GM12874 (cell line): ENCODE results near the gene NPR1.

Experiments used
- TF ChIP-seq, protein P1 (sequence below): IDR thresholded peaks from 2 replicates; pipeline ENCODE4 v1.5.1; 2011; ENCODE audit warnings: low read depth, mild to moderate bottlenecking, control low read depth, low read length, moderate library complexity; ENCODE audit not compliant: insufficient read depth

The NPR1 gene

GRCh38 chr1:153678519-153679336 lies at the start of gene NPR1:
Gene NPR1, plus strand, starts transcription at chr1:153678688. Its CDS starts 421 bp downstream, at chr1:153679109.
- TF ChIP-seq, protein P1, sequence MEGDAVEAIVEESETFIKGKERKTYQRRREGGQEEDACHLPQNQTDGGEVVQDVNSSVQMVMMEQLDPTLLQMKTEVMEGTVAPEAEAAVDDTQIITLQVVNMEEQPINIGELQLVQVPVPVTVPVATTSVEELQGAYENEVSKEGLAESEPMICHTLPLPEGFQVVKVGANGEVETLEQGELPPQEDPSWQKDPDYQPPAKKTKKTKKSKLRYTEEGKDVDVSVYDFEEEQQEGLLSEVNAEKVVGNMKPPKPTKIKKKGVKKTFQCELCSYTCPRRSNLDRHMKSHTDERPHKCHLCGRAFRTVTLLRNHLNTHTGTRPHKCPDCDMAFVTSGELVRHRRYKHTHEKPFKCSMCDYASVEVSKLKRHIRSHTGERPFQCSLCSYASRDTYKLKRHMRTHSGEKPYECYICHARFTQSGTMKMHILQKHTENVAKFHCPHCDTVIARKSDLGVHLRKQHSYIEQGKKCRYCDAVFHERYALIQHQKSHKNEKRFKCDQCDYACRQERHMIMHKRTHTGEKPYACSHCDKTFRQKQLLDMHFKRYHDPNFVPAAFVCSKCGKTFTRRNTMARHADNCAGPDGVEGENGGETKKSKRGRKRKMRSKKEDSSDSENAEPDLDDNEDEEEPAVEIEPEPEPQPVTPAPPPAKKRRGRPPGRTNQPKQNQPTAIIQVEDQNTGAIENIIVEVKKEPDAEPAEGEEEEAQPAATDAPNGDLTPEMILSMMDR: no peak

DNA sequence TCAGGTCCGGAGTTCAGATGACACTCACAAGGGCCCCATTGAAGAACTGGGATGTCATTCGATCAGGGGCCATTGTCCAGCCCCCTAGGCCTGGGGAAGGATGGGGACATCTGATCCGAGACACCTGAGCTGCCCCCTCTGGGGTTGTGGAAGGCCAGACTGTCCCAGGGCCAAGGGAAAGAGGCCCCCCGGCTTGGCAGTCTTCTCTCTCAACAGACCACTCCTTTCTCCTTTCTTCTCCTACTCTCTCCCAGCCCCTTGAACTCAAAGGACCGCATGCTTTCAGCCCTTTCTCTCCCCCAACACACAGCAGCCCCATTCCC lies 49.2 kb upstream of the NPR1 start:
- TF ChIP-seq, protein P1: no peak

DNA sequence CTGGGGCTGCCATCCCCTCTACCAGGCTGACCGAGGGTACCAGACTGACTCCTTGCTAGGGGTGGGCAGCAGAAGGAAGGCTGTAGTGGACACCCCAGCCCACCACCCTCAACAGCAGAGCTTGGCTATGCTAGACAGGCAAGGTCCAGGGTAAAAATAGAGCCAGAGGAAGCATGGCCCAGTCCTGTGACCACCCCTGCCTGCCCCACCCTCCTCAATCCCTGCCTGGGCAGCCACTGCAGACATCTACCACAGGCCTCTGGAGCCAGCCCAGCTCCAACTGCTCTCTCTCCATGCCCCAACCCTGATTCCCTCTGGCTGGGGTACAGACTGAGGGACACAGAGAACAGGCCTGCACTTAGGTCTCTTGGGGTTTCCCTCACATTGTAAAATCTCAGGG lies 48.5 kb upstream of the NPR1 start:
- TF ChIP-seq, protein P1: no peak

DNA sequence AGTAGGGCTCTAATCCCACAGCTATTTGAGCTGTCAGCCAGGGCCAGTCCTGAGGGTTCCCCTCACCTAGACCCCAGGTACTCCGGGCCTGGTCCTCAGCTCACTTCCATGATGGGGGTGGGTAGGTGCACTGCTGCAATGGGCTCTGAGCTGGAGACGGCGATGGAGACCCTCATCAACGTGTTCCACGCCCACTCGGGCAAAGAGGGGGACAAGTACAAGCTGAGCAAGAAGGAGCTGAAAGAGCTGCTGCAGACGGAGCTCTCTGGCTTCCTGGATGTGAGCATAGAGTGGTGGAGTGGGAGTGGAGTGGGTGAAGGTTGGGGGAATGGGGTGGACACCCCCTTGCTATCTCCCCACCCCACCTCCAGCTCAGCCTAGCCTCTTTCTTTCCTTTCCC lies 48.1 kb upstream of the NPR1 start:
- TF ChIP-seq, protein P1: no peak

DNA sequence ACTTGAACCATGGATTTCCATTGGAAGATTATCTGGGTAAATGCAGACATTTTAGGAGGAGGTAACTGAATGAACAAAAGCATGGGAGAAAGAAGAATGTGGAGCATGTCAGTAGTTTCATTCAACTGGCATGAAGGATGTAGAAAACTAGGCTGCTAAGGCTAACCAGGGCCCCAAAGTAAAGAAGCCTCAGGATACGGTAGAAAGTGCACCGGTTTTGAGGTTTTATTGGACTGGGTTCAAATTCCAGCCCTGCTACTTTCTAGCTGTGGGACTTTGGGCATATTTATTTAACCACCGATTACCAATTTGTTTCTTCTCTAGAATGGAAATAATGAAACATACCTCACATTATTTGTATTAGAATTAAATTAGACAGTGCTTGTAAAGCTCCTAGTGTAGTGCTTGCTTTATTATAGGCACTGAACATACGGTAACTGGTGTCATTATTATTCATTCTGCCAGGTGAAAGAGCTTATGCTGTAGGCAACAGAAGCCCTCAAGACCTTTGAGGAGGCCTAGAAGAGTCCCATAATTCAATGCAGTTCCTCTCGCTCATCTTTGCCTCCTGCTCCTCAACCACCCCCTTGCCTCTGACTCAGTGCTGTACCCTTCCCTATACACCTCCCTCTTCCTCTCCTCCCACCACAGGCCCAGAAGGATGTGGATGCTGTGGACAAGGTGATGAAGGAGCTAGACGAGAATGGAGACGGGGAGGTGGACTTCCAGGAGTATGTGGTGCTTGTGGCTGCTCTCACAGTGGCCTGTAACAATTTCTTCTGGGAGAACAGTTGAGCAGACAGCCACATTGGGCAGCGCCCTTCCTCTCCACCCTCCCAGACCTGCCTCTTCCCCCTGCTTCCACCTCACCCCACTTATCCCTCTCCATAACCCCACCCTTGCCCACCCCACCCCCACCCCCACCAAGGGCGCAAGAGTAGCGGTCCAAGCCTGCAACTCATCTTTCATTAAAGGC lies 47.2 kb upstream of the NPR1 start:
- TF ChIP-seq, protein P1: no peak

GRCh38 chr1:153633161-153633753 lies 45.2 kb upstream of the NPR1 start:
- TF ChIP-seq, protein P1: no peak
